Gastroesophageal sphincter (tissue), 3 donors: ENCODE data around the gene FAHD2A.

Source experiments
- CTCF ChIP-seq, 4 experiments: fragments of 200-600 bp in 2 of 4; fragments of 450-650 bp in 2 of 4; sonication (generic) in 1 of 4; IDR thresholded peaks; one replicate each; pipeline ENCODE4 v1.5.1; 2017 to 2019; ENCODE audit warnings: antibody characterized with exemption in 4 of 4, mild to moderate bottlenecking in 2 of 4, moderate library complexity in 2 of 4
- POLR2A ChIP-seq, 2 donors: fragments of 450-650 bp; IDR thresholded peaks; one replicate each; pipeline ENCODE4 v1.6.1; 2017; ENCODE audit warnings: antibody characterized with exemption in 2 of 2, mild to moderate bottlenecking in 2 of 2, moderate library complexity in 1 of 2

- TF ChIP-seq CTCF (IDR thresholded peaks at IDR 0.05) (no peak), POLR2A (IDR thresholded peaks at IDR 0.05) (no peak)
Measured at GRCh38 chr2:95374451-95374920, 28.0 kb upstream of the FAHD2A start.
